Measurements from ENCODE around the gene HTR7.

GRCh38 chr10:90887555-90887954 is 29.7 kb upstream of the HTR7 start:
- TF ChIP-seq CTCF (IDR thresholded peaks at IDR 0.05; ENCODE audit: insufficient read depth, low read length, poor library complexity, severe bottlenecking): no peak
- TF ChIP-seq EZH2phosphoT487 (conservative IDR thresholded peaks at IDR 0.05; ENCODE audit: low read length): no peak

Measured in SU-DHL-6 (cell line).